ENCODE results near the gene DMTF1.

The DMTF1 gene

GRCh38 chr7:87146740-87147386 is 5.4 kb upstream of the DMTF1 start:
- Histone ChIP-seq H3K36me3 (ENCODE audit: control insufficient read depth, insufficient read depth, low read length) (no peaks in the 10 kb centered on the region), H3K9me3 (ENCODE audit: control insufficient read depth, insufficient read depth, low read length) (no peaks in the 10 kb centered on the region)

GRCh38 chr7:87147500-87147899 is 4.8 kb upstream of the DMTF1 start:
- H3K9ac ChIP-seq (ENCODE audit: low read depth, low read length) = no peak overlapping the region
- H3K4me1 ChIP-seq (ENCODE audit: control insufficient read depth, insufficient read depth, low read length) = no peaks in the 10 kb centered on the region; the same call in 1 of the 2 replicates
- no peak overlapping the region for H3K4me3 ChIP-seq (ENCODE audit: low read depth, low read length)
- H3K9me3 ChIP-seq (ENCODE audit: control insufficient read depth, insufficient read depth, low read length) = no peaks in the 10 kb centered on the region
- no peak overlapping the region for H3K27ac ChIP-seq (ENCODE audit: low read depth, low read length)
- H3K27me3 ChIP-seq (ENCODE audit: control insufficient read depth, insufficient read depth, low read length) = no peaks in the 10 kb centered on the region
- H3K36me3 ChIP-seq (ENCODE audit: control insufficient read depth, insufficient read depth, low read length) = no peaks in the 10 kb centered on the region

More at GRCh38 chr7:87146740-87147386, 5.4 kb upstream of the DMTF1 start:
- Histone ChIP-seq H3K9ac (ENCODE audit: low read depth, low read length) (no peak overlapping the region), H3K4me1 (ENCODE audit: control insufficient read depth, insufficient read depth, low read length) (no peaks in the 10 kb centered on the region; the same call in 1 of the 2 replicates), H3K27me3 (ENCODE audit: control insufficient read depth, insufficient read depth, low read length) (no peaks in the 10 kb centered on the region), H3K4me3 (ENCODE audit: low read depth, low read length) (no peak overlapping the region), H3K27ac (ENCODE audit: low read depth, low read length) (no peak overlapping the region)

GRCh38 chr7:87148332-87148955 is 3.8 kb upstream of the DMTF1 start:
- no peak overlapping the region for H3K4me3 ChIP-seq (ENCODE audit: low read depth, low read length)
- H3K27me3 ChIP-seq (ENCODE audit: control insufficient read depth, insufficient read depth, low read length) = no peaks in the 10 kb centered on the region
- H3K9me3 ChIP-seq (ENCODE audit: control insufficient read depth, insufficient read depth, low read length) = no peaks in the 10 kb centered on the region
- no peak overlapping the region for H3K27ac ChIP-seq (ENCODE audit: low read depth, low read length)
- no peaks in the 10 kb centered on the region for H3K36me3 ChIP-seq (ENCODE audit: control insufficient read depth, insufficient read depth, low read length)
- no peaks in the 10 kb centered on the region; the same call in 1 of the 2 replicates for H3K4me1 ChIP-seq (ENCODE audit: control insufficient read depth, insufficient read depth, low read length)
- H3K9ac ChIP-seq (ENCODE audit: low read depth, low read length) = no peak overlapping the region

- Histone ChIP-seq H3K4me3 (ENCODE audit: low read depth, low read length) (peak overlapping the region; percentile 91), H3K9ac (ENCODE audit: low read depth, low read length) (peak overlapping the region; percentile 99), H3K27ac (ENCODE audit: low read depth, low read length) (peak overlapping the region; percentile 99)
These were observed 1.1 kb upstream of the DMTF1 start for GRCh38 chr7:87151002-87151728.

GRCh38 chr7:87151729-87152111 is 533 bp upstream of the DMTF1 start:
- peaks cover 24% of the 10 kb centered on the region for H3K36me3 ChIP-seq (ENCODE audit: control insufficient read depth, insufficient read depth, low read length)
- H3K9me3 ChIP-seq (ENCODE audit: control insufficient read depth, insufficient read depth, low read length) = no peaks in the 10 kb centered on the region
- peak overlapping the region; percentile 99 for H3K9ac ChIP-seq (ENCODE audit: low read depth, low read length)
- peak overlapping the region; percentile 91 for H3K4me3 ChIP-seq (ENCODE audit: low read depth, low read length)
- peak overlapping the region; percentile 99 for H3K27ac ChIP-seq (ENCODE audit: low read depth, low read length)
- no peaks in the 10 kb centered on the region for H3K27me3 ChIP-seq (ENCODE audit: control insufficient read depth, insufficient read depth, low read length)
- H3K4me1 ChIP-seq (ENCODE audit: control insufficient read depth, insufficient read depth, low read length) = peaks cover 21% of the 10 kb centered on the region

More at GRCh38 chr7:87151002-87151728, 1.1 kb upstream of the DMTF1 start:
- Histone ChIP-seq H3K27me3 (ENCODE audit: control insufficient read depth, insufficient read depth, low read length) (no peaks in the 10 kb centered on the region), H3K9me3 (ENCODE audit: control insufficient read depth, insufficient read depth, low read length) (no peaks in the 10 kb centered on the region), H3K36me3 (ENCODE audit: control insufficient read depth, insufficient read depth, low read length) (peaks cover 20% of the 10 kb centered on the region), H3K4me1 (ENCODE audit: control insufficient read depth, insufficient read depth, low read length) (peaks cover 19% of the 10 kb centered on the region)

- H3K9me3 ChIP-seq (ENCODE audit: control insufficient read depth, insufficient read depth, low read length) = no peaks in the 10 kb centered on the region
- peak overlapping the region; percentile 99 for H3K27ac ChIP-seq (ENCODE audit: low read depth, low read length)
- H3K27me3 ChIP-seq (ENCODE audit: control insufficient read depth, insufficient read depth, low read length) = no peaks in the 10 kb centered on the region
- peak overlapping the region; percentile 99 for H3K9ac ChIP-seq (ENCODE audit: low read depth, low read length)
- H3K4me1 ChIP-seq (ENCODE audit: control insufficient read depth, insufficient read depth, low read length) = peaks cover 21% of the 10 kb centered on the region
- H3K36me3 ChIP-seq (ENCODE audit: control insufficient read depth, insufficient read depth, low read length) = peaks cover 32% of the 10 kb centered on the region
- H3K4me3 ChIP-seq (ENCODE audit: low read depth, low read length) = peak overlapping the region; percentile 91
These were observed 816 bp downstream of the DMTF1 start for GRCh38 chr7:87152897-87153641.

GRCh38 chr7:87154166-87154565 is 1.9 kb downstream of the DMTF1 start:
- Histone ChIP-seq H3K36me3 (ENCODE audit: control insufficient read depth, insufficient read depth, low read length) (peaks cover 32% of the 10 kb centered on the region), H3K27ac (ENCODE audit: low read depth, low read length) (no peak overlapping the region), H3K27me3 (ENCODE audit: control insufficient read depth, insufficient read depth, low read length) (no peaks in the 10 kb centered on the region), H3K9me3 (ENCODE audit: control insufficient read depth, insufficient read depth, low read length) (no peaks in the 10 kb centered on the region), H3K4me1 (ENCODE audit: control insufficient read depth, insufficient read depth, low read length) (peaks cover 21% of the 10 kb centered on the region), H3K9ac (ENCODE audit: low read depth, low read length) (peak overlapping the region; percentile 99), H3K4me3 (ENCODE audit: low read depth, low read length) (peak overlapping the region; percentile 91)

- peaks cover 33% of the 10 kb centered on the region for H3K36me3 ChIP-seq (ENCODE audit: control insufficient read depth, insufficient read depth, low read length)
- H3K9me3 ChIP-seq (ENCODE audit: control insufficient read depth, insufficient read depth, low read length) = no peaks in the 10 kb centered on the region
- peak overlapping the region; percentile 91 for H3K4me3 ChIP-seq (ENCODE audit: low read depth, low read length)
- peak overlapping the region; percentile 99 for H3K9ac ChIP-seq (ENCODE audit: low read depth, low read length)
- no peak overlapping the region for H3K27ac ChIP-seq (ENCODE audit: low read depth, low read length)
- H3K4me1 ChIP-seq (ENCODE audit: control insufficient read depth, insufficient read depth, low read length) = peaks cover 21% of the 10 kb centered on the region
- H3K27me3 ChIP-seq (ENCODE audit: control insufficient read depth, insufficient read depth, low read length) = no peaks in the 10 kb centered on the region
These were observed 2.3 kb downstream of the DMTF1 start for GRCh38 chr7:87154569-87154968.

- Histone ChIP-seq H3K4me3 (ENCODE audit: low read depth, low read length) (peak overlapping the region; percentile 39; the same call in 1 of the 2 replicates), H3K9ac (ENCODE audit: low read depth, low read length) (no peak overlapping the region), H3K9me3 (ENCODE audit: control insufficient read depth, insufficient read depth, low read length) (no peaks in the 10 kb centered on the region), H3K4me1 (ENCODE audit: control insufficient read depth, insufficient read depth, low read length) (peaks cover 21% of the 10 kb centered on the region), H3K36me3 (ENCODE audit: control insufficient read depth, insufficient read depth, low read length) (peaks cover 41% of the 10 kb centered on the region), H3K27ac (ENCODE audit: low read depth, low read length) (no peak overlapping the region), H3K27me3 (ENCODE audit: control insufficient read depth, insufficient read depth, low read length) (no peaks in the 10 kb centered on the region)
These were observed 3.5 kb downstream of the DMTF1 start for GRCh38 chr7:87155788-87156187.

GRCh38 chr7:87156709-87157108 is 4.5 kb downstream of the DMTF1 start:
- Histone ChIP-seq H3K4me3 (ENCODE audit: low read depth, low read length) (no peak overlapping the region), H3K4me1 (ENCODE audit: control insufficient read depth, insufficient read depth, low read length) (peaks cover 21% of the 10 kb centered on the region), H3K27ac (ENCODE audit: low read depth, low read length) (no peak overlapping the region), H3K9ac (ENCODE audit: low read depth, low read length) (no peak overlapping the region), H3K36me3 (ENCODE audit: control insufficient read depth, insufficient read depth, low read length) (peaks cover 43% of the 10 kb centered on the region), H3K9me3 (ENCODE audit: control insufficient read depth, insufficient read depth, low read length) (no peaks in the 10 kb centered on the region), H3K27me3 (ENCODE audit: control insufficient read depth, insufficient read depth, low read length) (no peaks in the 10 kb centered on the region)

Measured in HUES48 (cell line).